ENCODE measurements around the gene PCMTD2.

Gene PCMTD2

DNA sequence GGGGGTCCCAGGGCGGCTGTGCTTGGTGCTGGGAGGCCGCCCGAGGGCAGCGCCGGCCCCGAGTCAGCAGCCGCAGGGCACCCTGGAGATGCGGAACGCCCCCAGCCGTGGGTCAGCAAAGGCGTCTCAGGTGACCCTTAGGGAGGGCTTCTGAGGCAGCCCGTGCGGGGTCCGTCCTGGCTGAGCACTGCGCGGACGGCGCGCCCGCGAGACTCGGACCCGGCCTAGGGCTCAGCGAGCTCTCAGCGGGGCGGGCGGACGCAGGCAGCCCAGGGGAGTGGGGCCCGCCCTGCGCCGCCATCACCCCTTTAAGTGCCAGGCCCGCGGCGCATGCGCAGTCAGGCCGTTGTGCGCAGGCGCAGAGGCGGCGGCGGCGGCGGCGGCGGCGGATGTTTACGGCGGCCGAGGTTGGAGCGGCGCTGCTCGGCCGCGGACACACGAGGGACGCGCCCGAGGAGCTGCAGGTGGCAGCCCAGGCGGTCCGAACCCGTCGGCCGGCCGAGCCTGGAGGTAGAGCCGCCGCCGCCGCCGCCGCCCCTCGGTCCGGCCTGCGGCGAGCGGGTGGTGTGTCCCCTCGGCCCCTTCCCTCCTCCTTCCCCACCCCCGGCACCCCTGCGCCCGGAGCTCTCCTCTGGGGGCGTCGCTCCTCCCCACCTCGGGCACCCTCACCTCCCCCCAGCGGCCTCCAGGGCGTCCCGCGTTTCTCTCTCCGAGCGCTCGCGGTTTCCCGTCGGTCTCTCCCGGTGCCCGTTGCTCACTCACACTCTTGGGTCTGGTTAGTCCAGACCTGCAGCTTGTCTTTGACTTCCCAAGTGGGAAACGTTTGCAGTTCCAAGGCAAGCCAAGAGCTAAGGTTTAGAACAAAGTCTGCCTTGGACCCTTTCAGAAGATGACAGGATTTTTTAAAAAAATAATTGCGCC, at the start of gene PCMTD2:
Gene PCMTD2 (plus strand): TSS at position 388 of the 921 bp plus-strand sequence. CDS start 4,218 bp downstream, outside the sequence.
- peak; percentile 93 for DNase-seq

- no peak for DNase-seq
Observed at GRCh38 chr20:64206614-64207013, 48.9 kb upstream of the PCMTD2 start.

DNA sequence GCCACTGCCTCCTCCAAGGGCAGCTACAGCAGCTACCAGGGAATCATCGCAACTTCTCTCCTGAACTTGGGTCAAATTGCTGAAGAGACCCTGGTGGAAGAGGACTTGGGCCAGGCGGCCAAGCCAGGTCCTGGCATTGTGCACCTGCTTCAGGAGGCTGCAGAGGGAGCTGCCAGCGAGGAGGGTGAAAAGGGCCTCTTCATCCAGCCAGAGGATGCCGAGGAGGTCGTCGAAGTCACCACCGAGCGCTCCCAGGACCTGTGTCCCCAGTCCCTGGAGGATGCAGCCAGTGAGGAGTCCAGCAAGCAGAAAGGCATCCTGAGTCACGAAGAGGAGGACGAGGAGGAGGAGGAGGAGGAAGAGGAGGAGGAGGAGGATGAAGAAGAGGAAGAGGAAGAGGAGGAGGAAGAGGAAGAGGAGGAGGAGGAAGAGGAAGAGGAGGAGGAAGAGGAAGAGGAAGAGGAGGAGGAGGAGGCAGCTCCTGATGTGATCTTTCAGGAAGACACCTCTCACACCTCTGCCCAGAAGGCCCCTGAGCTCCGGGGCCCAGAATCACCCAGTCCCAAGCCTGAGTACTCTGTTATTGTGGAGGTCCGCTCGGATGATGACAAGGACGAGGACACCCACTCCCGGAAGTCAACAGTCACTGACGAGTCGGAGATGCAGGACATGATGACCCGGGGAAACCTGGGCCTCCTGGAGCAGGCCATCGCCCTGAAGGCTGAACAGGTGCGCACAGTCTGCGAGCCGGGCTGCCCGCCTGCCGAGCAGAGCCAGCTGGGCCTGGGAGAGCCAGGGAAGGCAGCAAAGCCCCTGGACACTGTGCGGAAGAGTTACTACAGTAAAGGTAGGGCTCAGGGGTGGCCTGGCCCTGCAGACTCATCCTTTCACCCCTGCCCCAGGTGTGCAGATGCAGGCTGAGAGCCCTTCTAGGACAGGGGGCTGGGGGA, 47.6 kb upstream of the PCMTD2 start:
- DNase-seq = no peak

GRCh38 chr20:64209148-64209547, 46.4 kb upstream of the PCMTD2 start:
- no peak for DNase-seq

DNA sequence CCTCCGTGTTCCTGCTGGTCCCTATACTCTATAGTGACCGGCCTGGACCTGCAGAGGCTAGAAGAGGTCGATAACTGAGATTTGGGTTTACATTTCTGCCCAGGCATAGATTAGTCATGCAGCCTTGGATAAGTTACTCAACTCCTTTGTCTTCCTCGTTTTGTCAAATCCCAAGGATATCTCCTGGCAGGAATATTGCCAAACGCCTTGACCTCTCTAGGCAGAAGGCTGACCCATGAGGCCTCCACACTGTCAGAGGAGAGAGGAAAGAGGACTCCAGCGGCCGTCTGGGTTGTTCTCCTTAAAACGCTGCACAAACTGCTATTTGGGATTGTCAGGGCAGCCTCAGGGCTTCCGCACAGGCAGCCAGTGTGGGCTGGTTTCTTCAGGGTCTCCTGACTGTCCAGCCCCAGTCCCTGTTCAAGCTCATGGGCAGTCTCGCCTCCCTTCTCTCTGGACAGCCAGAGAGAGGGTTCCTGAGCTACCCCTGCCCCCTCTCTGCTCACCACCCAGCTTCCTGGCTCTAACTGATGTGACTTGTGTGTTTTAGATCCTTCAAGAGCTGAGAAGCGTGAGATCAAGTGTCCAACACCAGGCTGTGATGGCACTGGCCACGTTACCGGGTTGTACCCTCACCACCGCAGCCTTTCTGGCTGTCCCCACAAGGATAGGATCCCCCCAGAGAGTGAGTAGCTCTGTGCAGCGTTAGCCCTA, 44.7 kb upstream of the PCMTD2 start:
- no peak for DNase-seq

- DNase-seq = no peak
Observed at GRCh38 chr20:64211874-64212658, 43.5 kb upstream of the PCMTD2 start.

- DNase-seq = peak; percentile 54
Observed at GRCh38 chr20:64212755-64213154, 42.8 kb upstream of the PCMTD2 start.

- no peak for DNase-seq
Observed at GRCh38 chr20:64214113-64214512, 41.4 kb upstream of the PCMTD2 start.

- DNase-seq = no peak
Observed at GRCh38 chr20:64214952-64215351, 40.6 kb upstream of the PCMTD2 start.

- DNase-seq = no peak
Observed at GRCh38 chr20:64216036-64216435, 39.5 kb upstream of the PCMTD2 start.

DNA sequence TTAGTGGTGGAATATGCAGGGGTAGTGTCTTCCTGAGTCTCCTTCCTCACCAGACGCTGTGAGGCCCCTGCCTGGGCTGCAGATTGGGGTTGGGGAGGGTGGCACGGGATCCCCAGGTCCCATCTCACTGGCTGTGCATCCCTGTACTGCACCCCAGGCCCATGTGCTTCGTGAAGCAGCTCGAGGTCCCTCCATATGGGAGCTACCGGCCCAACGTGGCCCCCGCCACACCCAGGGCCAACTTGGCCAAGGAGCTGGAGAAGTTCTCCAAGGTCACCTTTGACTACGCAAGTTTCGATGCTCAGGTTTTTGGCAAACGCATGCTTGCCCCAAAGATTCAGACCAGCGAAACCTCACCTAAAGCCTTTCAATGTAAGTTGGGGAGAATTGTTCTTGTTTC, 38.6 kb upstream of the PCMTD2 start:
- no peak for DNase-seq

DNA sequence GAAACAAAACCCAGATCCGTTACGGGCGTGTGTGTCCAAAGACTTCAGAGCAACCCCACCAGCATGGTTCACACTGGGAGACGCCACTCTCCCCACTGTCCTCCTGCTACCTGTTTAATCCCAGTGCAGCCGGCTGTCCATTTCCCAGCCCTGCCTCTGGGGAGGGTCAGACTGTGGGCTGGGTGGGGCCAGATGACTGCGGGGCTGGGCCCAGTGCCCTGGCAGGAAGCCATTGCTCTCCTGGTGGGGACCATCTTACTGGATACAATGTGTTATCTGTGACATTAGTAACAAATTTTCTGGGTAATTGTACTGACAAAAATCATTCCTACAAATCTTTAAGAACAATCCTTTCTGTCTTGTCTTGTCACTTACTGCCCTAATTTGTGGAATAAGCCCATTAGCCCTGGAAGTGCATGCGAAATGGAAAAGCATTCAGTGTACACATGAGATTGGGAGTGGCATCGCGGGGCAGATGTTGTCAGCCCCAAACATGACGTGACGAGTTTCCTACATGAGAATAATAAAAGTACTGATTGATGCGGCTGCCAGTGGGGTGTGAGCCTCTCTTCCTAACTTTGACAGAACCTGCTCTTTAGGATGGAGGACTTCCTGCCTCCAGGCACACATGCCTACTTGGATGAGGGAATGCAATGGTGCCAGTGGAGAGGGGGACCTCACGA, 37.9 kb upstream of the PCMTD2 start:
- no peak for DNase-seq

GRCh38 chr20:64219202-64219601, 36.3 kb upstream of the PCMTD2 start:
- no peak for DNase-seq

DNA sequence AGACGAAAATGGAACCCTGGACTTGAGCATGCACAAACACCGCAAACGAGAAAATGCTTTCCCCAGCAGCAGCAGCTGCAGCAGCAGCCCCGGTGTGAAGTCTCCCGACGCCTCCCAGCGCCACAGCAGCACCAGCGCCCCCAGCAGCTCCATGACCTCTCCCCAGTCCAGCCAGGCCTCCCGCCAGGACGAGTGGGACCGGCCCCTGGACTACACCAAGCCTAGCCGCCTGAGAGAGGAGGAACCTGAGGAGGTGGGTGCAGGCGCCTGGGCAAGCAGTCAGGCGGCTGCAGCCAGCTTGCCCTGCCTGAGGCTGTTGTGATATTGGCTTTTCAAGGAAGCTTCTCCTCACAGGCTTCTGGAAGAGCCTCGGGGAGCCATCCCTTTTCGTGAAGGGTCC, 35.8 kb upstream of the PCMTD2 start:
- no peak for DNase-seq

DNA sequence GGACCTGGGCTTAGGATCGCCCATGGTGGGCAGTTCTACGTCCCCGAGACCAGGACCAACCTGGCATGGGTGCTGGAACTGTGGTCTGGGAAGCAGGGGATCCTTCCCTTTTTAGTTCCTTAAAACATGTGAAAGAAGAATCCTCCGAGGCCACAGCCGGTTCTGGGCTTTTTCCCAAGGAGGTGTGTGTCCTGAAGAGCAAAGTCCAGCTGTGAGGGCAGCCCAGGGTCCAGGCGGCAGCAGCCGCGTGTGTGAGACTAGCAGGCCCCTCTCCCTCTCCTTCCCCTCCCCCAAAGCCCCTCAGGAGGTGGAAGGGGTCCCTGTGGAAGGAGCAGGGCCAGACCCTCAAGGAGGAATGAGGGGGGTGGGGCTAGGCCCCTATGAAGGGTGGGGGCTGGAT, 35.1 kb upstream of the PCMTD2 start:
- no peak for DNase-seq

- peak; percentile 77 for DNase-seq
Observed at GRCh38 chr20:64220891-64221527, 34.5 kb upstream of the PCMTD2 start.

DNA sequence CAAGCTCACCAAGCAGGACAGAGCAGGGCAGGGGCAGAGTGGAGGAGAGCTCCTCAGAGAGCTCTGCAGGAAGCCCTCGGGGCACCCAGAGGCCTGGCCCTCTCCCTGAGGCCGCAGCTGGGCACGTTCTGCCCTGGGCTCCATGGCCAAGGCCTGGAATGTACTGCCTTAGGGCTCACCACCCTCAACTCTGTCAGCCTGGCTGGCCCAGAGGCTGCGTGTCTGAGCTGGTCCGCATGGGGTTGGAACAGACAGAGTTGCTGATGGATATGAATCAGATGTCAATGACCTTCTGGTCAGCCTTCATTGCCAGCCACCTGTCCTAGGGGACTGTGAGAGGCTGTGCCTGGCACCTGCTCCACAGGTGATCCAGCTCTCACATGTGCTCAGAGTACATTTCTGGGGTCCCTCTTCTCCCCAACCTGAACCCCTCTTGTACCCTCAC, 33.2 kb upstream of the PCMTD2 start:
- no peak for DNase-seq

DNA sequence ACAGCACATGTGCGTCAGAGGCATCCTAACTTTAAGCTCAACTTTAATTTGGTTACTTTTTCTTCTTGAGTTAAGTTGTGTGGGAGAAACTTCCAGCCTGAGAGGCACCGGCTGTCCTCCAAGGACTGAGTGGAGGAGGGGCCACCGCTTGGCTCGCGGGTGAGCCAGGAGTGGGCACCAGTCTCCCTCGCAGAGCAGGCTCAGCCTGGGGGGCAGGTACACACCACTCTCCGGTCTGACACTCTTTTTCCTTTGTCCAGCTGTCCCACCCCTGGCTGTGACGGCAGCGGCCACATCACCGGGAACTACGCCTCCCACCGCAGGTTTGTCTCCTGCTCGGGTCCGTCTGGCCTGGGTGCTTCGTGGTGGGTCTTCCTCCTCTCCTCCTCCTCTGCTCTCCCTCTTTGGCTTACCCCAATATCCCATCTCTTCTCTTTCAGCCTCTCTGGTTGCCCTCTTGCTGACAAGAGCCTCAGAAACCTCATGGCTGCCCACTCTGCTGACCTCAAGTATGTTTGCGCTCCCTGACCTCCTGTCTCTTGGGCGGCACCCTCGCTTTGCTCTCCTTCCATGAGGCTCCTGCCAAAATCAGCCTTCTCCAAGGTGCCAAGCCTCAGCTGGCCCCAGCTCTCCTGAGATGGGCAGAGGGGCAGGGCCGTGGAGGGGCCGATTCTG, 32.6 kb upstream of the PCMTD2 start:
- DNase-seq = no peak

DNA sequence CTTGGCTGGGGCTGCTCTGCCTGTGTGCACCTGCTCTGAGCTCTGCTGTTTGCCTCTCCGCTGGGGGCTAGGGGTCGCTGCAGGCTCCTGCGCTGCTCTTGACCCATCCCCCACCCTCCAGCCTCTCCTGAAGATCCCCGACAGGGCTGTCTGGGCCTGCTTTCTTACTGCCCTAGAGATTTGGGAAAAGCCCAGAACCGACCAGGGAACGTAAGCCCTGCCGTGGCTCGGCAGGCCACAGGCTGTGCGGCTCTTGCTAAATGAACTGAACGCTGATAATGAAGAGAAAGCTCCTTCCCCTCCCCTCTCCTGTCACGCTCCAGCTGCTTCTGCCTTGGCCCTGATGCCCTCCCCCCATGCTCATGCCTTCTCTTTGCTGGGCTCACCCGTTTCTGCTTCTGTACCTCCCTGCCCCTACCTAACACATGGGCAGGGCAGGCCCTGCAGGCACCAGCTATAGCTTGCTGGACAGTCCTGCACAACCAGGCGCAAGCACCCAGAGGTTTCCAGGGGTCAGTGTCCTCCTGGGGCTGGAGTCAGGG, 32.0 kb upstream of the PCMTD2 start:
- no peak for DNase-seq
